ENCODE measurements around the gene MED27. TPM values are rescaled to one million over a fixed set of nuclear protein-coding genes. Genes with fewer than 3 reads are reported as not detected.

The MED27 gene
- total and polyA plus RNA-seq, 2 experiments from 2014 or later: 18.3 to 69.2 TPM

DNA sequence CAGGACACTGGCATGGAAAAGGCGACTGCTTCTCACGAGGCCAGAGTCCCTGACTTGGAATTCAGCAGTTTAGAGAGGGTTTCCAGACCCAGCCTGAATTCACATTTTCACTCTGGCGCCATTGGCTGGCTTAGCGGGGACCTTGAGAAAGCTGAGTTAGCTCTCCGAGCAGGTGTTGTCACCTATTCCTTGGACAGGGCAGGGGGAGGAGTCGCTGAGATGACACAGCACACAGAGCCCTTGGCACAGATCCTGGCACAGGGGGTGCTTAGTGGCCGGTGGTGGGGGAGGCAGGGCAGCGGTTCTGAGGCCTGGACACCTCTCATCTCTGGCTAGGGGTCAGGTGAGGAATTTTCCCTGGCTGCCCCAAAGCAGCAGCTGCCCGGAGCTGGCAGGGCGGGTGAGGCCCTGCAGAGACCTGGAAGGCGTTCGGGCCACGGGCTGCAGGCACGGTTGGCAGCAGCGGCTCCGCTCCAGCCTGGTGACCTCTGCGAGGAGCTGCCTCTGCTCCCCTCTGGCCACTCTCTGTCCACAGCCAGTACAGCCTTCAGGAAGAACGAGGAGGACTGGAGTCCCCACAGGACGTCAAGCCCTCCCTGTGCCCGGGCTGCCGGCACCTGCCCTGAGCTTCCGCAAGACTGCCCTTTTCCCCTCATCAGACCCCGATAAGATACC lies 267.4 kb downstream of the MED27 start:
- TF ChIP-seq, protein P1, sequence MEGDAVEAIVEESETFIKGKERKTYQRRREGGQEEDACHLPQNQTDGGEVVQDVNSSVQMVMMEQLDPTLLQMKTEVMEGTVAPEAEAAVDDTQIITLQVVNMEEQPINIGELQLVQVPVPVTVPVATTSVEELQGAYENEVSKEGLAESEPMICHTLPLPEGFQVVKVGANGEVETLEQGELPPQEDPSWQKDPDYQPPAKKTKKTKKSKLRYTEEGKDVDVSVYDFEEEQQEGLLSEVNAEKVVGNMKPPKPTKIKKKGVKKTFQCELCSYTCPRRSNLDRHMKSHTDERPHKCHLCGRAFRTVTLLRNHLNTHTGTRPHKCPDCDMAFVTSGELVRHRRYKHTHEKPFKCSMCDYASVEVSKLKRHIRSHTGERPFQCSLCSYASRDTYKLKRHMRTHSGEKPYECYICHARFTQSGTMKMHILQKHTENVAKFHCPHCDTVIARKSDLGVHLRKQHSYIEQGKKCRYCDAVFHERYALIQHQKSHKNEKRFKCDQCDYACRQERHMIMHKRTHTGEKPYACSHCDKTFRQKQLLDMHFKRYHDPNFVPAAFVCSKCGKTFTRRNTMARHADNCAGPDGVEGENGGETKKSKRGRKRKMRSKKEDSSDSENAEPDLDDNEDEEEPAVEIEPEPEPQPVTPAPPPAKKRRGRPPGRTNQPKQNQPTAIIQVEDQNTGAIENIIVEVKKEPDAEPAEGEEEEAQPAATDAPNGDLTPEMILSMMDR (IDR thresholded peaks at IDR 0.05; ENCODE audit: low read depth, low read length): no peak

DNA sequence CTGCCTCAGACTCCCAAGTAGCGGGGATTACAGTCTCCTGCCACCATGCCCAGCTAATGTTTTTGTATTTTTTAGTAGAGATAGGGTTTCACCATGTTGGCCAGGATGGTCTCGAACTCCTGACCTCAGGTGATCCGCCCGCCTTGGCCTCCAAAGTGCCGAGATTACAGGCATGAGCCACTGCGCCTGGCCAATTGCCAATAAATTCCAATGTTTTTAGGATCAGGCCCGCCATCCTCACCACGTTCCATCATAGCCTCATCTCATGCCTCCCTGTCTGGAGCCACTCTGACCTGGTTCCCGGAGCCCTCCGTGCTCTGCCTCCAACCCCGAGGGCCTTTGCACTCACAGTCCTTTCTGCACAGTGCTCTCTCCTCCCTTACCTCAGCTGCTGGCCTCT lies 268.3 kb downstream of the MED27 start:
- Histone ChIP-seq H3K9me3 (ENCODE audit: low read depth) (no peaks in the 10 kb centered on the region), H3K36me3 (no peaks in the 10 kb centered on the region), H3K27me3 (no peaks in the 10 kb centered on the region), H3K27ac (no peak overlapping the region), H3K4me3 (no peak overlapping the region), H3K4me1 (ENCODE audit: low read depth) (no peaks in the 10 kb centered on the region)
- TF ChIP-seq, protein P1 (IDR thresholded peaks at IDR 0.05; ENCODE audit: low read depth, low read length): no peak
- no peak for DNase-seq (ENCODE audit: low read depth in 1 of 2, low spot score in 1 of 2)

More for the DNA sequence above, 267.4 kb downstream of the MED27 start:
- Histone ChIP-seq H3K4me3 (no peak overlapping the region), H3K27me3 (no peaks in the 10 kb centered on the region), H3K27ac (no peak overlapping the region), H3K9me3 (ENCODE audit: low read depth) (no peaks in the 10 kb centered on the region), H3K36me3 (no peaks in the 10 kb centered on the region), H3K4me1 (ENCODE audit: low read depth) (no peaks in the 10 kb centered on the region)
- DNase-seq (ENCODE audit: low read depth in 1 of 2, low spot score in 1 of 2): no peak

DNA sequence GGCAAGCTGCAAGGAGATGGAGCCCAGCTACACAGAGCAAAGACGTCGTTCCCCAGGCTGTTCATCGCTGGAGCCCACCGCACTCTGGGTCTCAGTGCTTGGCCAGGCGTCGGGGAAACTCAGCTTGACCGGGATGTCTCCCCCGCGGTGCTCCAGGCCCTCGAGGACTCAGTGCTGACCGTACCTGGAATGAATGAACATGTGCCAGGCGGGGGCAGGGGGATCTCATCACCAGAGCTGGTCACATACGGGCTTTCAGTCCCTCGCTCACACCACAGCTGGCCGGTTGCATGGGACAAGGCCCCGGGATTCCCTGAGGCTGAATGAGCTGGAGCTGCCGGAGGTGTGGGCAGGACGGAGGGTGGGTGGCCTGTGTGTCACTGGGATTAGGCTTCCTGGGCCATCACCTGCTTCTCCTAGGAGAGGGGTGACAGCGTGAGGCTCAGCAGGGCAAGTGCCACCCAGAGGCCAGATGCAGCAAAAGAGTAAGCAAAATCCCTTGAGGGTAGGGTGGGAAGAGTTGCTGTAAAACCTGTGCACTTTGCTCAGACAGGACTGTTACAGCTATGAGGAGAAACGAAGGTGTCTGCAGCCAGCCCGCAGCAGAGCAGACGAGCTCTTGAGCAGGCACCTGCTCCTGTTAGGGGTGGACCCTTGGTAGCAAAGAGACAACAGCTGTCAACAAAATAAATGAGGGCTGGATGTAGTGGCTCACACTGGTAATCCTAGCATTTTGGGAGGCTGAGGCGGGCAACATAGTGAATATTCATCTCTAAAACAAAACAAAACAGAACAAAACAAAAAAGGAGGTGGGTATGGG lies 269.1 kb downstream of the MED27 start:
- TF ChIP-seq, protein P1 (IDR thresholded peaks at IDR 0.05; ENCODE audit: low read depth, low read length): no peak
- Histone ChIP-seq H3K27me3 (no peaks in the 10 kb centered on the region), H3K27ac (no peak overlapping the region), H3K9me3 (ENCODE audit: low read depth) (no peaks in the 10 kb centered on the region), H3K4me1 (ENCODE audit: low read depth) (no peaks in the 10 kb centered on the region), H3K36me3 (no peaks in the 10 kb centered on the region), H3K4me3 (no peak overlapping the region)
- DNase-seq (ENCODE audit: low read depth in 1 of 2, low spot score in 1 of 2): no peak

Other genes with a start within 250 kb of the MED27 start
- gene NTNG2, start 82.2 kb upstream of the MED27 start, total RNA-seq: 3.1 and 3.5 TPM in 2 replicates
- 1.7 and 2.5 TPM in 2 replicates for gene NTNG2, start 82.2 kb upstream of the MED27 start, polyA plus RNA-seq

All from cardiac muscle cell (in vitro differentiated cells and primary cell).